HEK293 (cell line): ENCODE data around the gene ACSBG1.

Experiments used
- HOXA7 ChIP-seq: sonication (generic); formaldehyde crosslinking; IDR thresholded peaks from 2 replicates; pipeline ENCODE4 v1.8.1; 2022; ENCODE audit warnings: missing genetic modification reagents, borderline replicate concordance
- ZBTB48 ChIP-seq: fragments of 450-650 bp; formaldehyde crosslinking; IDR thresholded peaks from 2 replicates; pipeline ENCODE4 v1.5.1; 2016; ENCODE audit warnings: missing biosample characterization, missing genetic modification characterization
- ZNF174 ChIP-seq: fragments of 450-650 bp; formaldehyde crosslinking; IDR thresholded peaks from 2 replicates; pipeline ENCODE4 v1.5.0; 2017; ENCODE audit warnings: missing biosample characterization, mild to moderate bottlenecking, missing genetic modification characterization
- ZNF48 ChIP-seq: fragments of 450-650 bp; formaldehyde crosslinking; IDR thresholded peaks from 2 replicates; pipeline ENCODE4 v1.5.1; 2016; ENCODE audit warnings: missing biosample characterization, missing genetic modification characterization
- ZNF561 ChIP-seq: fragments of 450-650 bp; IDR thresholded peaks from 2 replicates; pipeline ENCODE4 v1.5.1; 2018; ENCODE audit warnings: missing biosample characterization, missing genetic modification characterization, borderline replicate concordance
- ZNF654 ChIP-seq: fragments of 450-650 bp; formaldehyde crosslinking; IDR thresholded peaks from 2 replicates; pipeline ENCODE4 v1.5.1; 2016; ENCODE audit warnings: low read depth, missing biosample characterization, missing genetic modification characterization
- ZNF791 ChIP-seq: fragments of 450-650 bp; formaldehyde crosslinking; IDR thresholded peaks from 2 replicates; pipeline ENCODE4 v1.5.1; 2016; ENCODE audit warnings: missing biosample characterization, missing genetic modification characterization
- TF ChIP-seq, protein P1 (sequence below): fragments of 450-650 bp; formaldehyde crosslinking; IDR thresholded peaks from 2 replicates; pipeline ENCODE4 v1.5.1; 2016; ENCODE audit warnings: missing biosample characterization, missing genetic modification characterization
- TF ChIP-seq, protein P2 (sequence below): fragments of 450-650 bp; formaldehyde crosslinking; IDR thresholded peaks from 2 replicates; pipeline ENCODE4 v1.5.1; 2016; ENCODE audit warnings: missing biosample characterization, missing genetic modification characterization
- TF ChIP-seq, protein P3 (sequence below): fragments of 450-650 bp; formaldehyde crosslinking; IDR thresholded peaks from 2 replicates; pipeline ENCODE4 v1.5.1; 2016; ENCODE audit warnings: missing biosample characterization, missing genetic modification characterization

DNA sequence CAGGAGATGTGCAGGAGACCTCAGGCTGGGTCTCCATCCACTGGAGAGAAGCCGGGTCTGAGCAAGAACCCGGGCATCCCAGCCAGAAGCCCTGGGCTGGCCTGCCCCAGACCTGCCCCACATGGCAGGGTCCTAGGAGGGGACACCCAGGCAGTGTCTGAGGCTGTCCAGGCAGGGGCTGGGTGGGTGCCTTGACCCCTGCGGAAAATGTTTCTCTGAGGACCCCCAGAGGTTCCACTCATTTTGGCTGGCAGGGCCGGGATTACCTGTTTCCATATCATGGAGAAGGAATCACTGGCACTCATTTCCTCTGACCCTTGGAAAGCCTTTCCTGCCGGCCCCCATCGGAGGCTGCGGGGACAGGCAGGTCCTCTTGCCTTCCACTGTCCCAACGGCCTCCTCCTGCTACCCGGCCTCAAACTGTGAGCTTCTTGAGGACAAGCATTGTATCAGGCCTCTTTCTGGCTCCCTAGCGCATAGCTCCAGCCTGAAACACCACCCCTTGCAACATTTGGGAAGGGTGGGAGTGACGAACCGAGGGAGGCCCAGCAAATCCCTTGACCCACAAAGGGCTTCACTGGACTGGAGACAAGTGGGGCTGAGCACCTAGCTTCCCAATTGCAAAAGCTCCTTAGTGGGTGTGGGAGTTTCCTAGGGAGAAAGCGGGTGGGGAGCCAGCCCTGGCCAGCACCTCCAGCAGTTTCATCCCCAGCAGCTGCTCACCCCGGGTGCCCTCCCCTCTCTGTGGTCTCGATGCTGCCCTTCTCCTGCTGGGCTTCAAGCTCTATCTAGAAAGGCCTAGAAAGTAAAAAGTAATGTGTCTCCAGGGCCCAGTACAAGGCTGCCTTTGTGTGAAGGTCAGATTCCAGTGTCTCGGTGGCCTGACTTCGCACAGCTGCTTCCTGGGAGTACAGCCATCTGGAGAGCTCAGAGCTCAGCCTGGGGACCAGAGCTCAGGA lies 29.7 kb downstream of the ACSBG1 start:
- TF ChIP-seq ZNF654 (no peak), ZNF561 (tag by site-specific recombination) (no peak), ZBTB48 (tag by site-specific recombination) (no peak), ZNF48 (no peak), ZNF174 (tag by site-specific recombination) (no peak), ZNF791 (tag by site-specific recombination) (no peak), HOXA7 (no peak)
- TF ChIP-seq, protein P1, sequence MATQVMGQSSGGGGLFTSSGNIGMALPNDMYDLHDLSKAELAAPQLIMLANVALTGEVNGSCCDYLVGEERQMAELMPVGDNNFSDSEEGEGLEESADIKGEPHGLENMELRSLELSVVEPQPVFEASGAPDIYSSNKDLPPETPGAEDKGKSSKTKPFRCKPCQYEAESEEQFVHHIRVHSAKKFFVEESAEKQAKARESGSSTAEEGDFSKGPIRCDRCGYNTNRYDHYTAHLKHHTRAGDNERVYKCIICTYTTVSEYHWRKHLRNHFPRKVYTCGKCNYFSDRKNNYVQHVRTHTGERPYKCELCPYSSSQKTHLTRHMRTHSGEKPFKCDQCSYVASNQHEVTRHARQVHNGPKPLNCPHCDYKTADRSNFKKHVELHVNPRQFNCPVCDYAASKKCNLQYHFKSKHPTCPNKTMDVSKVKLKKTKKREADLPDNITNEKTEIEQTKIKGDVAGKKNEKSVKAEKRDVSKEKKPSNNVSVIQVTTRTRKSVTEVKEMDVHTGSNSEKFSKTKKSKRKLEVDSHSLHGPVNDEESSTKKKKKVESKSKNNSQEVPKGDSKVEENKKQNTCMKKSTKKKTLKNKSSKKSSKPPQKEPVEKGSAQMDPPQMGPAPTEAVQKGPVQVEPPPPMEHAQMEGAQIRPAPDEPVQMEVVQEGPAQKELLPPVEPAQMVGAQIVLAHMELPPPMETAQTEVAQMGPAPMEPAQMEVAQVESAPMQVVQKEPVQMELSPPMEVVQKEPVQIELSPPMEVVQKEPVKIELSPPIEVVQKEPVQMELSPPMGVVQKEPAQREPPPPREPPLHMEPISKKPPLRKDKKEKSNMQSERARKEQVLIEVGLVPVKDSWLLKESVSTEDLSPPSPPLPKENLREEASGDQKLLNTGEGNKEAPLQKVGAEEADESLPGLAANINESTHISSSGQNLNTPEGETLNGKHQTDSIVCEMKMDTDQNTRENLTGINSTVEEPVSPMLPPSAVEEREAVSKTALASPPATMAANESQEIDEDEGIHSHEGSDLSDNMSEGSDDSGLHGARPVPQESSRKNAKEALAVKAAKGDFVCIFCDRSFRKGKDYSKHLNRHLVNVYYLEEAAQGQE (tag by site-specific recombination): no peak
- TF ChIP-seq, protein P2, sequence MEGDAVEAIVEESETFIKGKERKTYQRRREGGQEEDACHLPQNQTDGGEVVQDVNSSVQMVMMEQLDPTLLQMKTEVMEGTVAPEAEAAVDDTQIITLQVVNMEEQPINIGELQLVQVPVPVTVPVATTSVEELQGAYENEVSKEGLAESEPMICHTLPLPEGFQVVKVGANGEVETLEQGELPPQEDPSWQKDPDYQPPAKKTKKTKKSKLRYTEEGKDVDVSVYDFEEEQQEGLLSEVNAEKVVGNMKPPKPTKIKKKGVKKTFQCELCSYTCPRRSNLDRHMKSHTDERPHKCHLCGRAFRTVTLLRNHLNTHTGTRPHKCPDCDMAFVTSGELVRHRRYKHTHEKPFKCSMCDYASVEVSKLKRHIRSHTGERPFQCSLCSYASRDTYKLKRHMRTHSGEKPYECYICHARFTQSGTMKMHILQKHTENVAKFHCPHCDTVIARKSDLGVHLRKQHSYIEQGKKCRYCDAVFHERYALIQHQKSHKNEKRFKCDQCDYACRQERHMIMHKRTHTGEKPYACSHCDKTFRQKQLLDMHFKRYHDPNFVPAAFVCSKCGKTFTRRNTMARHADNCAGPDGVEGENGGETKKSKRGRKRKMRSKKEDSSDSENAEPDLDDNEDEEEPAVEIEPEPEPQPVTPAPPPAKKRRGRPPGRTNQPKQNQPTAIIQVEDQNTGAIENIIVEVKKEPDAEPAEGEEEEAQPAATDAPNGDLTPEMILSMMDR (tag by site-specific recombination): no peak
- TF ChIP-seq, protein P3, sequence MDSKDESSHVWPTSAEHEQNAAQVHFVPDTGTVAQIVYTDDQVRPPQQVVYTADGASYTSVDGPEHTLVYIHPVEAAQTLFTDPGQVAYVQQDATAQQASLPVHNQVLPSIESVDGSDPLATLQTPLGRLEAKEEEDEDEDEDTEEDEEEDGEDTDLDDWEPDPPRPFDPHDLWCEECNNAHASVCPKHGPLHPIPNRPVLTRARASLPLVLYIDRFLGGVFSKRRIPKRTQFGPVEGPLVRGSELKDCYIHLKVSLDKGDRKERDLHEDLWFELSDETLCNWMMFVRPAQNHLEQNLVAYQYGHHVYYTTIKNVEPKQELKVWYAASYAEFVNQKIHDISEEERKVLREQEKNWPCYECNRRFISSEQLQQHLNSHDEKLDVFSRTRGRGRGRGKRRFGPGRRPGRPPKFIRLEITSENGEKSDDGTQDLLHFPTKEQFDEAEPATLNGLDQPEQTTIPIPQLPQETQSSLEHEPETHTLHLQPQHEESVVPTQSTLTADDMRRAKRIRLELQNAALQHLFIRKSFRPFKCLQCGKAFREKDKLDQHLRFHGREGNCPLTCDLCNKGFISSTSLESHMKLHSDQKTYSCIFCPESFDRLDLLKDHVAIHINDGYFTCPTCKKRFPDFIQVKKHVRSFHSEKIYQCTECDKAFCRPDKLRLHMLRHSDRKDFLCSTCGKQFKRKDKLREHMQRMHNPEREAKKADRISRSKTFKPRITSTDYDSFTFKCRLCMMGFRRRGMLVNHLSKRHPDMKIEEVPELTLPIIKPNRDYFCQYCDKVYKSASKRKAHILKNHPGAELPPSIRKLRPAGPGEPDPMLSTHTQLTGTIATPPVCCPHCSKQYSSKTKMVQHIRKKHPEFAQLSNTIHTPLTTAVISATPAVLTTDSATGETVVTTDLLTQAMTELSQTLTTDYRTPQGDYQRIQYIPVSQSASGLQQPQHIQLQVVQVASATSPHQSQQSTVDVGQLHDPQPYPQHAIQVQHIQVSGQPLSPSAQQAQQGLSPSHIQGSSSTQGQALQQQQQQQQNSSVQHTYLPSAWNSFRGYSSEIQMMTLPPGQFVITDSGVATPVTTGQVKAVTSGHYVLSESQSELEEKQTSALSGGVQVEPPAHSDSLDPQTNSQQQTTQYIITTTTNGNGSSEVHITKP (tag by site-specific recombination): no peak
